GM23248 (cell line): ENCODE data around the gene MAPT.

ENCODE experiments used
- EZH2 ChIP-seq: fragments of 200-600 bp; sonication (generic); IDR thresholded peaks from 2 replicates; pipeline ENCODE4 v1.6.1; 2018; ENCODE audit warnings: antibody characterized with exemption, mild to moderate bottlenecking; ENCODE audit not compliant: insufficient read depth, poor library complexity, severe bottlenecking
- EZH2phosphoT487 ChIP-seq: fragments of 200-600 bp; sonication (generic); IDR thresholded peaks from 2 replicates; pipeline ENCODE4 v1.6.1; 2018; ENCODE audit warnings: antibody characterized with exemption, moderate library complexity, mild to moderate bottlenecking, low read depth; ENCODE audit not compliant: insufficient read depth

DNA sequence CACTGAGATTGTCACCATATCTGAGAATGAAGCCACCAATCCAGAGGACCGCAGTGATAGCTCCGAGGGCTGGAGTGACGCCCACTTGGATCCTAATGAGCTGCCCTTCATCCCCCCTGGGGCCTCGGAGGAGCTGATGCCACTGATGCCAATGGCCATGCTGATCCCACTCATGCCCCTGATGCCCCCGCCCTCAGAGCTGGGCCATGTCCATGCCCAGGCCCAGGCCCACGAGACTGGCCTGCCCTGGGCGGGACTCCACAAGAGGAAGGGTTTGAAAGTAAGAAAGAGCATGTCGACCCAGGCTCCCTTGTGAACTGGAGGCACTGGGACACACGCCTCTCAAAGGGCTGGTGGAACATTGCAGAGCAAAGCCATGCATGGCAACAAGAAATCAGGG lies 47.7 kb upstream of the MAPT start:
- TF ChIP-seq EZH2phosphoT487 (no peak), EZH2 (no peak)
